NCI-H82 treated with DMSO at 0.1 percent for 48 hours (cell line): ENCODE results near the gene CARS1.

Source experiments
- DNase-seq: peaks from one replicate; lab custom pipeline; 2025; ENCODE audit not compliant: unreplicated experiment; lab: John Stamatoyannopoulos, UW

CARS1 gene

GRCh38 chr11:3057069-3057963 is at the start of gene CARS1:
CARS1 (minus strand) TSS chr11:3057423; CDS start chr11:3057367, 56 bp downstream.
- DNase-seq: peak; percentile 67

- no peak for DNase-seq
Observed at GRCh38 chr11:3105791-3106735, 48.8 kb upstream of the CARS1 start.

- no peak for DNase-seq
Observed at GRCh38 chr11:3104961-3105790, 48.0 kb upstream of the CARS1 start.

- no peak for DNase-seq
Observed at GRCh38 chr11:3104051-3104714, 47.0 kb upstream of the CARS1 start.

GRCh38 chr11:3103076-3103475 is 45.9 kb upstream of the CARS1 start:
- no peak for DNase-seq

GRCh38 chr11:3102641-3102921 is 45.4 kb upstream of the CARS1 start:
- DNase-seq: no peak

- DNase-seq: no peak
Observed at GRCh38 chr11:3101921-3102640, 44.9 kb upstream of the CARS1 start.

- no peak for DNase-seq
Observed at GRCh38 chr11:3099178-3099577, 42.0 kb upstream of the CARS1 start.

- no peak for DNase-seq
Observed at GRCh38 chr11:3096909-3097530, 39.8 kb upstream of the CARS1 start.

- no peak for DNase-seq
Observed at GRCh38 chr11:3095712-3096361, 38.6 kb upstream of the CARS1 start.

- no peak for DNase-seq
Observed at GRCh38 chr11:3094223-3094824, 37.1 kb upstream of the CARS1 start.

GRCh38 chr11:3093281-3094191 is 36.3 kb upstream of the CARS1 start:
- no peak for DNase-seq

GRCh38 chr11:3092603-3093141 is 35.4 kb upstream of the CARS1 start:
- no peak for DNase-seq

- peak; percentile 0 for DNase-seq
Observed at GRCh38 chr11:3091846-3092602, 34.8 kb upstream of the CARS1 start.

GRCh38 chr11:3091081-3091845 is 34.0 kb upstream of the CARS1 start:
- no peak for DNase-seq
